ENCODE measurements around the gene NOTCH3.

NOTCH3 gene

DNA sequence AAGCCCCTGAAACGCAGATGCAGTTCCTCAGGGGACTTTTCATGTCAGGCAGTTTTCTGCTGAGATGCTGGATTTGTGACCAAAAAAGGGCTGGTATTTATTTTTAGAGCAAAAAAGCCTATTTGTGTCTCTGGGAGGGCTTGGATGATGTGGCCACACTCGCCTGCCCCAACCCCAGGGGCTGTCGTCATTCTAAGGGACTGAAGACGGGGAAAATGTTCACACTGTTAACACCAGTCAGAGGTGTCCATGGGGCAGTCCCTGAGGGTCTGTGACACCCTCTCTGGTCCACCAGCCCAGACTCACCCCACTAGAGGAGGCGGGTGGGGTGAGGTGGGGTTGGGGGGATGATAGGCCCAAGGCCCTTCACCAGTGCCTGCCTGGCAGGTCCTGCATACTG lies 47.3 kb upstream of the NOTCH3 start:
- peaks cover 23% of the 10 kb centered on the region for H3K79me1 ChIP-seq (ENCODE audit: low read length)
- peaks cover 26% of the 10 kb centered on the region for H3K36me3 ChIP-seq (ENCODE audit: control insufficient read depth, insufficient read depth, low read length)
- no peak overlapping the region for H3K27ac ChIP-seq (ENCODE audit: low read depth, low read length)

DNA sequence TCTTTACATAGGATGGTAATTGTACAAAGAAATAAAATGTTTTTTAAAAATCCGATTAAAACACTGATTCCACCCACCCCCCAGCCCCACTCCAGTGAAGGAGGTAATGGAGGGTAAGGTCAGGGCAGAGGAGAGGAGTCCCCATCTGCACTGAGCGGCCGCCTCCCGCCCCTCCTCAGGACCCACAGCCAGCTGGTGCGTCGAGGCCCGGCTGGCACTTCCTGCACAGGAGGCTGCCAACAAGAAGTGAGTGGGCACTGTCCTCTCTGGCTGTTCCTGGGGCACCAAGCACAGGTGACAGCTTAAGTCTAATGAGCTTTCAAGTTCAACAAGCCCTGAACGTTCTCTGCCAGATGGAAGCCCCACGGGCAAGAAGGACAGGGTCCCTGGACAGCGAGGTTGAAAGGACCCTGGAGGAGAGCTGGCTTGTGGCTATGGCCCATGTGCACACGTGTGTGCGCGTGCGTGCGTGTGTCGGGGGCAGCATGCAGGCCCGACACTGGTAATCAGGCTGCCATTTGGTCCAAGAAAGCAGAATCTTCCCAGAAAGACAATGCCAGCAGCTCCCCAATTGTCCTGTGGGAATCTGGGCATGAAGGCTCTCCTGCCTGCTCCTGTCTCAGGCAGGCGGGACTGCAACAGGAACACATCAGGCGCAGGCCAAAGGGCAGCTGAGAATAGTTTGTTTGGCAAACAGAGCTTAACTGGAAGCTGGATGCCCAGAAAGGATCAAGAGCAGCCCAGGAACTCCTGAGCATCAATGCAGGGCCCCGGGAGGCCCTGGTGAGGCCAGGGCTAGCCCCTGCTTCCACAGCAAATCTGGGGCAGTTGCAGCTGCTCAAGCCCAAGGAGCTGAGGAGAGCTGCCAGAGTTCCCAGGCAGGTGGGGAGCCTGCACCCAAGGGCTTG lies 46.6 kb upstream of the NOTCH3 start:
- H3K56ac ChIP-seq (ENCODE audit: low read length) = no peak overlapping the region
- H3K27me3 ChIP-seq (ENCODE audit: insufficient read depth, low read length, poor library complexity) = no peaks in the 10 kb centered on the region
- H2BK5ac ChIP-seq (ENCODE audit: low read length) = no peak overlapping the region
- H2AK5ac ChIP-seq (ENCODE audit: low read length) = no peak overlapping the region
- no peak overlapping the region for H3K23ac ChIP-seq (ENCODE audit: low read length)
- H3K27ac ChIP-seq (ENCODE audit: low read depth, low read length) = no peak overlapping the region
- H3K36me3 ChIP-seq (ENCODE audit: control insufficient read depth, insufficient read depth, low read length) = peaks cover 29% of the 10 kb centered on the region
- no peak overlapping the region for H3K18ac ChIP-seq (ENCODE audit: low read length)
- H3K4me2 ChIP-seq (ENCODE audit: low read length) = no peak overlapping the region
- H3K79me2 ChIP-seq (ENCODE audit: control insufficient read depth, insufficient read depth, low read length) = peaks cover 19% of the 10 kb centered on the region
- WGBS (ENCODE audit: extremely low coverage, insufficient coverage, low lambda C conversion rate) = no CpG with 5 or more reads among the region's 20 CpGs
- no peak overlapping the region for H3K9ac ChIP-seq (ENCODE audit: low read length)
- H4K8ac ChIP-seq (ENCODE audit: low read depth, low read length) = no peak overlapping the region
- H3K4me3 ChIP-seq (ENCODE audit: low read length) = no peak overlapping the region
- DNase-seq = no peak
- no peaks in the 10 kb centered on the region for H3K4me1 ChIP-seq (ENCODE audit: control insufficient read depth, low read depth, low read length)
- H2BK120ac ChIP-seq (ENCODE audit: low read depth, low read length) = no peak overlapping the region
- H3K79me1 ChIP-seq (ENCODE audit: low read length) = peaks cover 23% of the 10 kb centered on the region
- H3K4ac ChIP-seq (ENCODE audit: low read depth, low read length) = no peak overlapping the region
- H2BK15ac ChIP-seq (replicated peaks; ENCODE audit: low read depth) = no peak overlapping the region
- H4K5ac ChIP-seq (ENCODE audit: low read length) = no peak overlapping the region

More for the DNA sequence above, 47.3 kb upstream of the NOTCH3 start:
- Histone ChIP-seq H4K8ac (ENCODE audit: low read depth, low read length) (no peak overlapping the region), H2BK15ac (replicated peaks; ENCODE audit: low read depth) (no peak overlapping the region), H3K4me3 (ENCODE audit: low read length) (no peak overlapping the region), H3K18ac (ENCODE audit: low read length) (no peak overlapping the region), H3K27me3 (ENCODE audit: insufficient read depth, low read length, poor library complexity) (no peaks in the 10 kb centered on the region), H3K4me2 (ENCODE audit: low read length) (no peak overlapping the region), H3K79me2 (ENCODE audit: control insufficient read depth, insufficient read depth, low read length) (peaks cover 19% of the 10 kb centered on the region), H3K4ac (ENCODE audit: low read depth, low read length) (no peak overlapping the region), H2BK5ac (ENCODE audit: low read length) (no peak overlapping the region), H3K23ac (ENCODE audit: low read length) (no peak overlapping the region), H3K9ac (ENCODE audit: low read length) (no peak overlapping the region), H2AK5ac (ENCODE audit: low read length) (no peak overlapping the region), H3K56ac (ENCODE audit: low read length) (no peak overlapping the region), H3K4me1 (ENCODE audit: control insufficient read depth, low read depth, low read length) (no peaks in the 10 kb centered on the region), H2BK120ac (ENCODE audit: low read depth, low read length) (no peak overlapping the region), H4K5ac (ENCODE audit: low read length) (no peak overlapping the region)
- WGBS (ENCODE audit: extremely low coverage, insufficient coverage, low lambda C conversion rate) = no CpG with 5 or more reads among the region's 5 CpGs
- DNase-seq = no peak

DNA sequence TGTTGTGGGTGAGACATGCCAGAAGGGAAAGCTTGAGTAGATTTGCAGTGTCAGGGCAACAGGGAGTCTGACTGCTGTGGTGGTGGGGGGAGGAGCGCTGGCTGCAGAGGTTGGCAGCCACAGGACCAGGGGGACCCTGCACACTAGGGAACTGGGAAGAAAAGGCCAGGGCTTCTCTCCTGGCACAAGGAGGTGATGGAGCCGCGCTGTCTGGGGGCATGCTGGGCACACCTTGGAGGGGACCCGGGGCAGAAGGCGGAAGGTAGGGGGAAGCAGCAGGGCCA lies 45.3 kb upstream of the NOTCH3 start:
- no peak overlapping the region for H3K4me2 ChIP-seq (ENCODE audit: low read length)
- no peak overlapping the region for H2BK5ac ChIP-seq (ENCODE audit: low read length)
- peaks cover 21% of the 10 kb centered on the region for H3K79me1 ChIP-seq (ENCODE audit: low read length)
- peaks cover 11% of the 10 kb centered on the region for H3K79me2 ChIP-seq (ENCODE audit: control insufficient read depth, insufficient read depth, low read length)
- DNase-seq = no peak
- no peak overlapping the region for H3K18ac ChIP-seq (ENCODE audit: low read length)
- H4K5ac ChIP-seq (ENCODE audit: low read length) = no peak overlapping the region
- no peaks in the 10 kb centered on the region for H3K27me3 ChIP-seq (ENCODE audit: insufficient read depth, low read length, poor library complexity)
- no peak overlapping the region for H3K23ac ChIP-seq (ENCODE audit: low read length)
- no peak overlapping the region for H3K4me3 ChIP-seq (ENCODE audit: low read length)
- no peak overlapping the region for H2AK5ac ChIP-seq (ENCODE audit: low read length)
- H4K8ac ChIP-seq (ENCODE audit: low read depth, low read length) = no peak overlapping the region
- no peak overlapping the region for H3K56ac ChIP-seq (ENCODE audit: low read length)
- no peak overlapping the region for H3K27ac ChIP-seq (ENCODE audit: low read depth, low read length)
- H3K9ac ChIP-seq (ENCODE audit: low read length) = no peak overlapping the region
- H3K4me1 ChIP-seq (ENCODE audit: control insufficient read depth, low read depth, low read length) = no peaks in the 10 kb centered on the region
- H2BK15ac ChIP-seq (replicated peaks; ENCODE audit: low read depth) = no peak overlapping the region
- no peak overlapping the region for H3K4ac ChIP-seq (ENCODE audit: low read depth, low read length)
- WGBS (ENCODE audit: extremely low coverage, insufficient coverage, low lambda C conversion rate) = no CpG with 5 or more reads among the region's 5 CpGs
- peaks cover 30% of the 10 kb centered on the region for H3K36me3 ChIP-seq (ENCODE audit: control insufficient read depth, insufficient read depth, low read length)
- H2BK120ac ChIP-seq (ENCODE audit: low read depth, low read length) = no peak overlapping the region

DNA sequence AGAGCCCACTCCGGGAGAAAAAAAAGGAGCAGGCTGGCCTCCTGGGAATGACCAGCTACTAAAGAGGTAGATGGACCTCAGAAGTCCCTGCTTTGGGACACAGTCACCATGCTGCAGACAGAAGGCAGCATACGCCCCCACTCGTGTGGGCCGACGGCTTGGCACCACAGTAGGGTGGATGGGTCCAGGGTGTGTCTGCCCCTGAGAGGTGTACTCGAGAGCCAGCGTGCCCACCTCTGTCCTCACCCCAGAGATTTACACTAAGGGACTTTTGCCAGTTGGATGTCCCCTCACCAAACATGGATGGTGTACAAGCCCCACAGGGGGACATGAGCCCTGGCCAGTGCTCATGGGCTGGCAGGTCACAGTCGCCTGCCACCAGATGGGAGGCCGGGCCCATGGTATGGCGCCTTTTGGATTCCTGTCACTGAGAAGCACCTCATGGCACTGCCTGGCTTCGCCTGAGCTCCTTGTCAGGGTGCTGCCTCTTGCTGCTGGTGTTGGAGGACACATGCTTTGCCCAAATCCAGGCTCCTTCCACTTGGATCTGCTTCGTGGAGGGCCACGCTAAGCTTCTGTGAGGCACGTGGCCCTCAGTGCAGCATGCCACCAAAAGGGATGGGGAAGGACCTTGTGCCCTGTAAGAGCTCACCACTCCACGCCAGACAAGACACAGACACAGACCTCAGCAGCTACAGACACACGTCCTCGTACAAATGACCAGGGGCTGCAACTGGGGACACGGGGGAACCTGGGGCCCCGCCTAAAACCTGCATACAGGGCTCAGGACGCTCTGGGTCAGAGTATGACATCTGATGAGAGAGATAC lies 44.8 kb upstream of the NOTCH3 start:
- Histone ChIP-seq H2AK5ac (ENCODE audit: low read length) (no peak overlapping the region), H2BK15ac (replicated peaks; ENCODE audit: low read depth) (no peak overlapping the region), H3K79me1 (ENCODE audit: low read length) (peaks cover 16% of the 10 kb centered on the region), H3K18ac (ENCODE audit: low read length) (no peak overlapping the region), H3K27me3 (ENCODE audit: insufficient read depth, low read length, poor library complexity) (no peaks in the 10 kb centered on the region), H3K4me3 (ENCODE audit: low read length) (no peak overlapping the region), H4K5ac (ENCODE audit: low read length) (no peak overlapping the region), H3K4me1 (ENCODE audit: control insufficient read depth, low read depth, low read length) (no peaks in the 10 kb centered on the region), H3K27ac (ENCODE audit: low read depth, low read length) (no peak overlapping the region), H3K9ac (ENCODE audit: low read length) (no peak overlapping the region), H3K56ac (ENCODE audit: low read length) (no peak overlapping the region), H4K8ac (ENCODE audit: low read depth, low read length) (no peak overlapping the region), H3K36me3 (ENCODE audit: control insufficient read depth, insufficient read depth, low read length) (peaks cover 26% of the 10 kb centered on the region), H3K79me2 (ENCODE audit: control insufficient read depth, insufficient read depth, low read length) (peaks cover 7% of the 10 kb centered on the region), H2BK5ac (ENCODE audit: low read length) (no peak overlapping the region), H3K4me2 (ENCODE audit: low read length) (no peak overlapping the region), H3K4ac (ENCODE audit: low read depth, low read length) (no peak overlapping the region), H2BK120ac (ENCODE audit: low read depth, low read length) (no peak overlapping the region), H3K23ac (ENCODE audit: low read length) (no peak overlapping the region)
- WGBS (ENCODE audit: extremely low coverage, insufficient coverage, low lambda C conversion rate) = no CpG with 5 or more reads among the region's 20 CpGs
- no peak for DNase-seq

DNA sequence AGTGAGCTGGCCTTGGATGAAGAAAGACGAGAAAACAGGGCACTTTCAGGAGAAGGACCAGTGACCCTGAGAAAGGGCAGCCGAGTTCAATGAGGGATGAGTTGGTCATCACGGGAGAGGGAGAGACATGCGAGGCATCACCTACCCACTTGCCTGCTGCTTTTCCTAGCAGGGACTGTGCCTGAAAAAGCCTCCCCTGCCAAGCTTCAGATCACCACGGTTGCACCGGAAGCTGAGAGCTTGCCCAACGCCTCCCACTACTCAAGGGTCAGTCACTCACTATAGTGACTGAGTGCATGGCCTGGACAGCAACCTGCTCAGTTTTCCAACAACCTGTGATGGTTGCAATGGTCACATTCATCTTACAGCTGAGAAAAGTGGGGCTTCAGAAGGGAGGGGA lies 44.0 kb upstream of the NOTCH3 start:
- Histone ChIP-seq H4K5ac (ENCODE audit: low read length) (no peak overlapping the region), H3K18ac (ENCODE audit: low read length) (no peak overlapping the region), H2AK5ac (ENCODE audit: low read length) (no peak overlapping the region), H2BK120ac (ENCODE audit: low read depth, low read length) (no peak overlapping the region), H3K4ac (ENCODE audit: low read depth, low read length) (no peak overlapping the region), H4K8ac (ENCODE audit: low read depth, low read length) (no peak overlapping the region), H2BK5ac (ENCODE audit: low read length) (no peak overlapping the region), H2BK15ac (replicated peaks; ENCODE audit: low read depth) (no peak overlapping the region), H3K4me2 (ENCODE audit: low read length) (no peak overlapping the region), H3K4me3 (ENCODE audit: low read length) (no peak overlapping the region), H3K27ac (ENCODE audit: low read depth, low read length) (no peak overlapping the region), H3K56ac (ENCODE audit: low read length) (no peak overlapping the region), H3K36me3 (ENCODE audit: control insufficient read depth, insufficient read depth, low read length) (peaks cover 26% of the 10 kb centered on the region), H3K9ac (ENCODE audit: low read length) (no peak overlapping the region), H3K27me3 (ENCODE audit: insufficient read depth, low read length, poor library complexity) (no peaks in the 10 kb centered on the region), H3K79me2 (ENCODE audit: control insufficient read depth, insufficient read depth, low read length) (peaks cover 1% of the 10 kb centered on the region), H3K79me1 (ENCODE audit: low read length) (peaks cover 12% of the 10 kb centered on the region), H3K23ac (ENCODE audit: low read length) (no peak overlapping the region), H3K4me1 (ENCODE audit: control insufficient read depth, low read depth, low read length) (no peaks in the 10 kb centered on the region)
- DNase-seq = no peak
- WGBS (ENCODE audit: extremely low coverage, insufficient coverage, low lambda C conversion rate) = no CpG with 5 or more reads among the region's 7 CpGs

Measured in mesendoderm (in vitro differentiated cells).